Urothelium cell line (cell line): ENCODE results near the gene COL23A1.
A peak's percentile ranks its signal among the peaks of the same experiment; 100 is the strongest.

ENCODE experiments used
- DNase-seq: peaks from one replicate; pipeline ENCODE4 v3.0.0; 2011; ENCODE audit warnings: low spot score, mixed read lengths
- FAIRE-seq: peaks from 2 replicates; lab custom pipeline; 2011; peaks lifted over from hg19 to GRCh38; lab: Jason Lieb, UNC

COL23A1 gene

DNA sequence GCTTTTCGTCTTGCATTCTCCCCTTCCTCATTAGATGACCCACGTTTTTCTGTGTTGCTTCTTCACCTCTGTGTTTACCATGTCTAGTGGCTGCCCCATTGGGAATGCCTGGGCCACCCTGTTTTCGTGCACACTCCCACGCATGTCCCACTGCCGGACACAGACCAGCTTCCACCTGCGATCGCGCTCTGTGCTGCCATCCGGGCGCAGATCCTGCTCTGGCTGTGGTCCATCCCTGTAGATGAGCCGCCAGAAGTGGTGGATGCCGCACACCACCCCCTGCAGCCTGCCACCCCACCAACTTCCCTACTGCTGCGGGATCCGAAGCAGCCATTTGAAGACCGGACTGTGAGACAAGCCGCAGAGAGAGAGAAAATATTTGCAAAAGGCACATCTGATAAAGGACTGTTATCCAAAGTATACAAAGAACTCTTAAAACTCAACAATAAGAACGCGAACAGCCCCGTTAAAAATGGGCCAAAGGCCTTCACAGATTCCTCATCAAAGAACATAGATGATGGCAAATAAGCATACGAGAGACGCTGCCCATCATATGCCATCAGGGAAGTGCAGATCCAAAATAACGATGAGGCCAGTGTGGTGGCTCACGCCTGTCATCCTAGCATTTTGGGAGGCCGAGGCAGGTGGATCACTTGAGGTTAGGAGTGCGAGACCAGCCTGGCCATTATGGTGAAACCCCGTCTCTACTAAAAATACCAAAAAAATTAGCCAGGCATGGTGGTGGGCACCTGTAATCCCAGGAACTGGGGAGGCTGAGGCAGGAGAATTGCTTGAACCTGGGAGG lies 163.7 kb downstream of the COL23A1 start:
- FAIRE-seq, result no peak
- DNase-seq, result no peak

DNA sequence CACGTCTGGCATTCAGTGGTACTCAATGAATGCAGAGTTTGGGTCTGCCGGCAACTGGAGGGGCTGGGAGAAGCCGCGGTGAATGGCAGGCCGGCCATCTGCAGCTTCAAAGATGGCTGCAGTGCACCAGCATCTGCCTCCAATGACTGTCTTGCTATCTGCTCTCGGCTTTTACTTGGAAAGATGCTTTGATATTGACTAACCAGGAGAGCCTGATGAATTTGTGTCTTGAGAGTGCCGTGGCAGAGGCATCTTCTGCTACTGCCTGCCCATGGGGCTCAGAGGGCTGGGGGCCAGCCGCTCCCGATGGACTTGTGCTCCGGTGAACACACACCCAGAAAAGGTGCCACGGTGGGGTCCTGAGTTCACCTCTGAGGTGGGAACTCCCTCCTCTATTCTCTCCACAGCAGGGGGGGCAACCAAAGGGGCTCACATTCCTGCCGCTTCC lies 164.5 kb downstream of the COL23A1 start:
- FAIRE-seq (no peak), DNase-seq (no peak)

DNA sequence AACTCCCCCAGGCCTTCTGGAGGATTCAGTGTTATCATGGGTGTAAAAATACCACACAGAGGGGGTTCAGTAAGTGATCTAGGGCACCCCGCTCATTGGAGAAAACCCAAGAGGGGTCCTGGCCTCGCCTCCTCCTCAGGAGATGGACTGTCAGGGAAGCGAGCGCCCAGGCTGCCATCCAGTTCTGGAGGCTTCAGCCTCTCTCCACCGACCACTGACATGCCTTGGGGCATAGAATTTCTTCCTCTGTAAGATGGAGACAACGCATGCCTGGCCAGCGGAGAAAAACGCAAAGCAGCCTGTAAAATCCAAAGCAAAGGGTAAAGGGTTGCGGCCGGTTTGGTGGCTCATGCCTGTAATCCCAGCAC lies 165.4 kb downstream of the COL23A1 start:
- DNase-seq (no peak), FAIRE-seq (no peak)

DNA sequence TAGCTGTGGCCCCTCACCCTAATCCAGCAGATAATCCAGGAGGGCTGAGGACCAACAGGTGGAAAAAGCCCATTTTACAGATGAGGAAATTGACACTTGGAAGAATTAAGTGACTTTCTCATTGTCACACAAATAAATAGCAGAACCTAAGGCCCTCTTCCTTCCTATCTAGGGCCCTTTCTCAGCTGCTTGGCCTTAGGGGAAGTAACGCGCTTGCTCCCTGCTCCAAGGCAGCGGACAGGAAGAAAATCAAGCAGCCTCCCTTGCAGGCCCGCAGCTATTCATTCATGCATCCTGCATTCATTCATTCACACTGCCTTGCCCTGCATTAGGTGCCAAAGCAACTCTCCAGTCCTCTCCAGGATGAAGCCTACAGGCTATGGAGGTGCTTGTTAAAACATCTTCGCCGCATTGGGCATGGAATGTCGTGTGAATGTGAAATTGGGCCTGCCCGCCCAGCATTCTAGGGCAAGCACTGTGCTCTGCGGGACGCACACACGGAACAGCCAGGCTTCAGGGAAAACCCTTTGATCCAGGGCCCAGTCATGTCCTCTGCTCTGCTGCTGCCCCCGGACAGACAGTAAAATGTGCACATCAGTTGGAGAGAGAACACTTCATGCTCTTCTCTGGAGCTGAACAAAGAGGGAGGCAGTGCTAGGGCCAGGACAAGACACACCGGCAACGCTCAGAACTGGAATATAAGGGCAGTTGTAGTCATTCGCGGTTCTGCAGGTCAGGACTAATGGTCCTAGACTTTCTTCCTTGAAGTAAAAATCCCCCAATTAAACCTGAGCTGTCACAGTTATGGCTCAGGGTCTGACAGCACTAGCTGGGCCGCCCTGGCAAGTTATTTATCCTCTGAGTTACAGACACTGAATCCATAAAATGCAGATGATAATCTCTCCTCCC lies 166.0 kb downstream of the COL23A1 start:
- no peak for DNase-seq
- FAIRE-seq, result no peak

DNA sequence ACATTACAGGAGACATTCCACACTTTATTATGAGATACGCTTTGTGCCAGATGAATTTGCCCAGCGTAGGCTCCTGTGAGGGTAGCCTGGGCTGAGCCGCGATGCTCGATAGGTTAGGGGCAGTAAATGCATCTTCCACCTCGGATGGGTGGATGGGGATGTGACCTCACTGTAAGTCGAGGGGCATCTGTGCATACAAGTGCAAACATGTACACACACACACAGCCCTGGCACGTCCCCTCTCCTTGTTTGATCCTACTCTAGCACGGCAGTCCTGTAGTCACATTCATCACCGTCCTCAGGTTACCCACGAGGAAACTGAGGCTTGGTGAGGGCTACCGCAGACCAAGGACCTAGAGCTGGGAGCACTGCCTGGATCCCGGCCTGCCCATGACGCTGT lies 166.8 kb downstream of the COL23A1 start:
- FAIRE-seq, result no peak

DNA sequence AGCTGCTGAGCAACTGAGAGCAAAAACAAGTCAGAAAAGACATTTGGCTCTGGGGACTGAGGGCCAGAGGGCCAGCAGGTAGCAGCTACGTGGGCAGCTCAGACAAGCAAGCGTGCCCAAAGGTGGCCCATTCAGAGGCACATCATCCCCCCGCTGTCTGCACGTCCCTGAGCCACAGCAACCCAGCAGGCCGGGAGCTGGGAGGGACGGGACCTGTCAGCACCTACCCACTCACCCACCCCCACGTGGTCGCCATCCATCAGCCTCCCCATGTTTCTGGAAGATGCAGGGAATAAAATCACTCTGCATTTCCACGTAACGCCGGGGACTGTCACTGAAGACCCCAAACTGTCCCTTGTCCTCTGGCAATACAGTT lies 167.8 kb downstream of the COL23A1 start:
- DNase-seq, result no peak
- FAIRE-seq, result no peak

More for the DNA sequence above, 166.8 kb downstream of the COL23A1 start:
- no peak for DNase-seq

DNA sequence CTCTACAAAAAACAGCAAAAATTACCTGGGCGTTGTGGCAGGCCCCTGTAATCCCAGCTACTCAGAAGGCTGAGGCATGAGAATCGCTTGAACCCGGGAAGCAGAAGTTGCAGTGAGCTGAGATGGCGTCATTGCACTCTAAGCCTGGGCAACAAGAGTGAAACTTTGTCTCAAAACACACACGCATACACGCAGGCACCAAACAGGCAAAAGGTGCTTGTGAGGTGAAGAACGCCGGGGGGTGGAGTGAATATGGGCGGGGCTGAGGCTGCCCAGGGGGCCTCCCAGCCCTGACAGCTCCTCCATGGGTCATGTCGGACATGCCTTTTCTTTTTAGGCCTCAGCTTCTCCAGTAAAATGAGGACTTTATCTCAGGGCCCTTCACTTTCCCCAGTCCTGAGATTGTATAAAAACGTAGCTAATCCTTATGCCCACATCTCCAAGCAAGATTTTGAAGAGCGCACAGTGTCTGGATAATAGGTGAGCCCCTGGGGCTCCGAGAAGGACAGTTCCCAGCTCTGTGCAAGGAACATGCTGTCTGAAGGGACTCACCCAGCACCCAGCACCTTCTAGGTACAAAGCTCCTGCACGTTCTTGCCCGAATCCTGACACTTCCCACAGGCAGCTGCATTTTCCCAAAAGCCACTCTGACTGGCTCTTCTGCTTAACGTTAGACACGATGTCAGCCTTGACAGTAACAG lies 168.3 kb downstream of the COL23A1 start:
- no peak for FAIRE-seq

DNA sequence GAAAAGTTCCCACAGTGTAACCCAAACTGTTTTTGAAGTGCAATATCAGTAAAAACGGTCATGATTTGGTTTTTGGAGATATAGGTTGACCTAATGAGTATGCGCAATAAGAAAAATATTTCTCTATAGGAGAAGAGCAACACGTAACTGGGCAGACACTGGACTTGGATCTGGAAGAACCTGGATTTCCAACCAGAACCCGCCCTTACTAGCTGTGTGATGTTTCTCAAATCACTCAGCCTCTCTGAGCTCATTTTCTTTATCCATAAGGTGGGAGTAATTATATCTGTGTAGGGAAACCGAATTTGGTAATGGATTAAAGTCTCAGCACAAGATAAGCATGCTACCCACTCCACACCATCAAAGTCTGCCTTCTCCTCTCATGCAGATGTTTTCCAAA lies 169.1 kb downstream of the COL23A1 start:
- FAIRE-seq (no peak), DNase-seq (no peak)

More for the DNA sequence above, 168.3 kb downstream of the COL23A1 start:
- no peak for DNase-seq

DNA sequence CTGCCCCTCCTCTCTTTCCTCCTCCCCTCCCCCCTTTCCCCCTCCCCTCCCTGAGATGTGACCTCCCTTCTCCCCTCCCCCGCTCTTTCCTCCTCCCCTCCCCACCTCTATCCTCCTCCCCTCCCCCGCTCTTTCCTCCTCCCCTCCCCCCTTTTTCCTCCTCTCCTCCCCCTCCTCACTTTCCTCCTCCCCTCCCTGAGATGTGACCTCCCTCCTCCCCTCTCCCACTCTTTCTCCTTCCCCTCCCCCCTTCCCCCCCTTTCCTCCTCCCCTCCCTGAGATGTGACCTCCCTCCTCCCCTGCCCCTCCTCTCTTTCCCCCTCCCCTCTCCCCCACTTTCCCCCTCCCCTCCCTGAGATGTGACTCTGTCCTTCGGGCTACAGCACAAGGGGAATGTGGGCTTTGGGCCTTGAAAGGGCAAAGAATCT lies 169.8 kb downstream of the COL23A1 start:
- DNase-seq, result no peak
- no peak for FAIRE-seq

DNA sequence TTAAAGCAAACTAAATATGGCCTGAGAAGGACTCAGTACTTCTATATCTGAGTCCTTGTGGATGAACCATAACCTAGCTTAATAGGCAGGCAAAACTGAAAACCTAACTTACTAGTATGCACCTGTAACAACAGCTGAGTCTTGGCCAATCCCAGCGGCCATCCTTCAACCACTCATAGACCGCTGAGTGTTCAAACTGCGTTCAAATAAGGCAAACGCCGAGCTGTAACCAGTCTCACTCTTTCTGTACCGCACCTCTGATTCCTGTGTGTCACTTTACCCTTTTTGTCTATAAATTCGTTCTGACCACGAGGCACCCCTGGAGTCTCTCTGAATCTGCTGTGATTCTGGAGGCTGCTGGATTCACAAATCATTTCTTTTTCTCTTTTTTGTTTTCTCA lies 170.5 kb downstream of the COL23A1 start:
- DNase-seq, result no peak
- FAIRE-seq, result no peak

DNA sequence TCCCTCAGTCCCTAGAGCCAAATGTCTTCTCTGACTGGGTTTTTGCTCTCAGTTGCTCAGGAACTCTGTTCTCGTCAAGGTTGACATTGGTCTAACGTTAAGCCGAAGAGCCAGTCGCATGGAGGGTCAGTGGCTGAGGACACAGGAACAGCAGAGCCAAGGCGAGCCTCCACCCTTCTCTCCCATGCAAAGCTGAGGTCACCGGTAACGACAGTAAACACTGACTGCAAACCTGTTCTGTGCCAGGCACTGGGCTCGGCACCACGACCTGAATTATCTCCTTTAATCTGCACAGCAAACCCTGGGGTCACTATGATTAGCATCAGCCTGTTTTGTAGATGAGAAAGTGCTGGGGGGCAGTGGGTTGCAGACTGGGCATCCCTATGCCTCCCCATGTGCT lies 171.0 kb downstream of the COL23A1 start:
- DNase-seq (no peak), FAIRE-seq (no peak)

DNA sequence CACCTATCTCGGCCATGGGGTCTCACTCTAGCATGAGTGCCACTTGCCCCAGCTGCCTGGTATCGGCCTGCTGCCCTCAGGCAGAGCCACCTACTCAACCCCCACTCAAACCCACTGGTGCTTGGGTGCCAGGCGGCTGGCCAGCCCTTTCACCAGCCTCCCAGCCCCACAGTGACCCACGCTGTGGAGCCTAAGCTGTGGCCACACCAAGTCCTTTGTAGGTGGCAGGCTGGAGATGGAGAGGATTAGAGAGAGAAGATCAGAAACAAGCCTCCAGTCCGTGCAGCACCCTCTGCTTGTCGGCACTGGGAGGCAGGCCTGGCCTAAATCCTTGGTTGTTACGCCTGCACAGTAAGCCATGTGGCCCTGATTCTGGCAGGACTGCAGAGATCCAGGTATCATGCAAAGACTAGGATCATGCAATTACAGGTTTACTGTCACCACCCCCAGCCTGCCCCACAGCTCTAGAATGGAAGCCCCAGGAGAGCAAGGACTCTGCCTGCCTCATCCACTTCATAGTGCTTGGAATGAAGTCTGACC lies 171.7 kb downstream of the COL23A1 start:
- no peak for FAIRE-seq
- no peak for DNase-seq

DNA sequence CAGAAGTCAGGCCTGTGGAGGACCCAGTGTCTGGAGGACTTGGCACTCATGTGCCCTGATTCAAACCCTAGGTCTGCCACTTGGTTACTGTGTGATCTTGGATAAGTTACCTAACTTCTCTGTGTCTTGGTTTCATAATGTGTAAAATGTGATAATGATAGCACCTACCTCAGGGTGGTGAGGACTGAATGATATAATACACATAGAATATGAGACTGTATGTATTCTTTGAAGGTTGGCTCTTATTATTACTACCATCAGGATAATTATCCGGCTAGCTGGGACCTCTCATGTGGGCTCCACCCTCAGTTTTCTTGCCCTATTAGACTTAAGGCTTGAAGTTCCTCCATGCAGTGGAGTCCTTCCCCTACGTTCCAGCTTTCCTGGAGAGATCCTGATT lies 172.2 kb downstream of the COL23A1 start:
- DNase-seq (no peak), FAIRE-seq (no peak)

DNA sequence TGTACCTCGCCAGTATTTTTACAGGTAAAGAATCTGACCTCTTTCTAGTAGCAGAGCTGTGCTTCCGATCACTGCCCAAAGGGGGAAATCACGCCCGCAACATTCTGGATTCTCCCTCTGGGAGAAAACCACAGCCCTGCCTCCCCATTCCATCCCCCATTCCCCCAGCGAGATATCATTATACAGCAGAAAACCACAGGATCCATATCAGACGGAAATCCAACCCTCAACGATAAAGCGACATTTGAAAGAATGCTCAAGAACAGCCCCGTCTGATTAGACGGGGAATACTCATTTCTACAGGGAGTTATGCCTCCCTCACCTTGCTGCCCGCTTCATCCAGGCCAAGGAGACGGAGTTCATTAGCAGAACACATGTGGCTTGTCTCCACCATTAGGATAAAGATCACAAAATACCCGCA lies 172.8 kb downstream of the COL23A1 start:
- DNase-seq (peak; percentile 30), FAIRE-seq (no peak)

DNA sequence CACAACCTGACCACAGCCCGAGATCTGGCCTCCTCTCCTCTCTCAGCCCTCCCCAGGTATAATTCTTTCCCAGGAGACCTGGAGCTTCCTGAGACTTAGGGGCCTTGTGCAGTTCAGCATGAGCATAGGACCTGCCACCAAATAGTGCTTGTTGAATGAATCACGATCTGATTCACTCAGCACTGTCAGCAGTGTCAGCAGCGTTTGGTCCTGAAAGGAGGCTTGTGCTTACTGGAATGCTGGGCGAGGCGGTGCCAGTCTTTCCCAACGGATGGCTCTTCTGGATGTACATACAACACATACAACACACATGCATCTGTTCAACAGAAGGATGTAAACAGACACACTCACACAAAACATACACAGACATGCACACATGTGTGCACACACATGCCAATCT lies 173.3 kb downstream of the COL23A1 start:
- peak; percentile 32 for FAIRE-seq

DNA sequence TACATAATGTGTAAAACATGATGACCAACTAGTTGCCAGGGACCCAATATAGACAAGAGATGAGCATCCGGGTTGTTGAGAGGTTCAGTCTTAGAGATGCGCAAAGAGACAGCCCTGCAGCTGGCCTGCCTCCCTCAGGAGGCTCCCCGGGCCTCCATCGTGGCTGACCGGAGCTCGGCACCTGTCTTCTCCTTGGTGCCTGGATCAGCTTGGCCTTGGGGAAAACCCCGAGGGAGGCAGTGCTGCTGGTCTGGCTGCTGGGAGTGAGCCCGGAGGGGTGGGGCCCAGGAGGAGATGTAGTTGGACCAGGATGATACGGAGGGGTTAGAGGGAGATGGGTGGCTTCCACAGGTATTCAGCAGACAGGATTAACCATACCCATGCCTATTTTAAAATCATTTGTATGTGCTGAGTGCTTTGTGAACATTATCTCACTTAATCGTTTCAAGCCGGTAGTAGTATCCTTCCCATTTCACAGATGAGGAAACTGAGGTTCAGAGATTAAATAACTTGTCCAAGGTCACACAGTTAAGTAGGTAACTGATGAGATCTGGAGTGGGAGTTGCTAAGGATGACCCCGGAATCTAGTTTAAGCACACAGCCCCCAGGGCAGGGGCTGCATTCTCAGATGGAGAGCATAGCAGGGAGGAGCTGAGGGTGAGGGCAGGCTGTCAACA lies 173.8 kb downstream of the COL23A1 start:
- DNase-seq (no peak), FAIRE-seq (no peak)

More for the DNA sequence above, 173.3 kb downstream of the COL23A1 start:
- peak; percentile 78 for DNase-seq

DNA sequence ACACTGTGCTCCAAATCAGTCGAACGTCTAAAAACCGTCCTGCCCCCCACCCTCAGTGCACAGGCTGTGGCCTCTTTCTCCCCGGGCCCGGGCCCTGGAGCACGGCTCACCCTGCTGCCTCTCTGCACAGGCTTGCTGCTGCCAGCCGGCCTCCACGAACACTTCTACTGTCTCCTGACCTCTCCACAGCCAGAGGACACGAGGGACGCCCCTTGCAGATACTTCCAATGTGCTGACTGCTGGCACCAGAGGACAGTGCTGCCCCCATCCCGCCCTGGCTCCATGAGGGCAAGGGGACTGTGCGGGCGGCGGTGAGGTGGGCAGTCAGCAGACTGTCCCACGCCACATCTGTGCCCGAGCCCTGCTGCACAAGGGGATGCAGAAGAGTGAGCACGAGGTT lies 174.8 kb downstream of the COL23A1 start:
- FAIRE-seq (no peak), DNase-seq (no peak)

DNA sequence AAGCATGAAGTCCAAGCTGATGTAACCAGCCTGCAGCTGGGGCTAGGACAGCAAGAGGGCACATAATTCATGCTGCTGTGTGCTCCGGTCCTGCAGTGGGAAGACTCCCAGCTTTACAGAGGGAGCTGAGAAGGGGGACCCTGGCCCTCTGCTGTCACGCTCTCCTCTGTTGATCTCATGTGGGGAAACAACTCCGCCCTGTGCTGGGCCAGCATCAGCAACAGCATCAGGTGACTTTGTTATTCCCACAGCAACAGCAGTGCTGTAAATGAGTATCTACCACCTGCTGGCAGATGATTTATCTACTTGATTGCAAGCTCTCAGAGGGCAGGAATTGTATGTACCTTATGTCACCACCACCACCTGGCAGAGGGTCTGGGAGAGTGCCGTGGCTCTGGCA lies 176.2 kb downstream of the COL23A1 start:
- FAIRE-seq (no peak), DNase-seq (no peak)

DNA sequence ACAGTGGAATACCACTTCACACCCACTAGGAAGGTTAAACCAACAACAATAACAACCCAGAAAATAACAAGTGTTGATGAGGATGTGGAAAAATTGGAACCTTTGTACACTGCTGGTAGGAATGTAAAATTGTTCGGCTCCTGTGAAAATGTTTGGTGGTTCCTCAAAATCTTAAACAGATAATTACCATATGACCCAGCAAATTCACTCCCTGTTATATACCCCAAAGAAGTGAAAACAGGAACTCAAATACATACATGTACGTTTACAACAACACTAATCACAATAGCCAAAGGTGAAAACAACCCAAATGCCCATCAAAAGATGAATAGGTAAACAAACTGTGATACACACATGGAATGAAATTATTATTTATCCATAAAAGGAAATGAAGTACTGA lies 179.1 kb downstream of the COL23A1 start:
- FAIRE-seq, result no peak
- DNase-seq, result no peak

DNA sequence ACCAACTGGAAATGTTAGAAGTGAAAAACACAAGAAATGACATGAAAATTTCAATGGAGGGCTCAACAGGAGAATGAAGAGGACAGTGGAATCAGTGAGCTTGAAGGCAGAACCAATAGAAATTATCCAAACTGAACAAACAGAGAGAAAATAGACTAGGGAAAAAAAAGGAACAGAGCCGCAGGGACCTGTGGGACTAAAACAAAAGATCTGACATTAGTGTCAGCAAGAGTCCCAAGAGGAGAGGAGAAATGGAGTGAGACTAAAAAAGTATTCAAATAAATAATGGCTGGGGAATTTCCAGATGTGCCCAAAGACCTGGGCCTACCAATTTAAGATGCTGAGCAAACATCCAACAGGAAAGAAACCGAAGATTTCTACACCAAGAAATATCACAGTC lies 182.5 kb downstream of the COL23A1 start:
- no peak for FAIRE-seq

More for the DNA sequence above, 182.5 kb downstream of the COL23A1 start:
- DNase-seq, result no peak
